HG02798 (cell line): ENCODE measurements around the gene DDX41.
"Not testable (repeated sequence)": the region's sequence is repeated elsewhere in the genome, so short reads cannot be mapped to it uniquely, and the experiment has no call there.

Source experiments
- ATAC-seq: cut with Tn5 transposase; IDR thresholded peaks from one replicate; pipeline ENCODE4 v1.9.1; 2021; ENCODE audit warnings: mild to moderate bottlenecking; ENCODE audit not compliant: unreplicated experiment, poor library complexity

Gene DDX41

GRCh38 chr5:177538876-177539275, 22.1 kb upstream of the DDX41 start:
- no peak for ATAC-seq

DNA sequence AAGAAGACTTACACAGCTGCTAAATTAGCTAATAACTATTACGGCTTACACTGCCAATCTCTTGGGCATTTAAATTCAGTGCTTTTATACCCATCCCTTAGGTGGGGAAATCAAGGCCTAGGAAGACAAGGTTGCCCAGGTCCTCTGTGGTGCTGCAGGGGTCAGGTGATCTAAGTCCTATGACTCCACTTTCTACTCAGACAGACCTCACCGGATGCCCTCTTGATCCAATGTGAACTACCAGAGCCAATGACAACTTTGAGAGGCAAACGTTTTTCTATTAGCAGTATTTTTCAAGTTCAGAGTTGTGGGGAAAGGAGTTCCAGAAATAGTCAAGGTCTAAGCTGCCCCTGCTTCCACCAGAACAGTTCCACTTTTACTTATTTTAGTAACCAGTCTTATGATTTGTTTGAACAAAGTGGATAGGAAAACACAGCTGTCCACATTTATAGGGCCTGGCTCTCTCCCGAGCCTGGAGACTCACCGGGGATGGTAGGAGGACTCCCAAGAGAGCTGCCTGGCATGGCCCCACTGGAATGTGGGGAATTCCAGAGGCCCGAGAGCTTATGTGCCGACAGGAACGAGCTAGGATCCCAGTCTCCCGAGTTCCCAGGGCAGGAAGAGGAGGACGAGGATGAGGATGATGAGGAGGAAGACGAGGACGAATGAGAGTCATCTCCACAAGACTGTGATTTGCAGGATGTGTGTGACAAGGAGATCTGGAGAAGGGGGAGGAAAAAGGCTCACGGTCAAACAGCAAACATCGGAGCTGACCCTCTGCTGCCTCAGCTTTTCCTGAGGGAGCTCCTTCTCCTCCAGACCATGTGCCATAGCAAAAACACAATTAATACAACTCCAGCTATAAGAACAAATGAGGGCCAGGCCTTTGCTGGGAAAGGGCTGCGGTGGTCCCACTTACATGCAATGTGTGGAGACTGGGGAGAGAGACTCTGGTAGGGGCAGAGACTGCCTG, 20.9 kb upstream of the DDX41 start:
- ATAC-seq, result no peak

DNA sequence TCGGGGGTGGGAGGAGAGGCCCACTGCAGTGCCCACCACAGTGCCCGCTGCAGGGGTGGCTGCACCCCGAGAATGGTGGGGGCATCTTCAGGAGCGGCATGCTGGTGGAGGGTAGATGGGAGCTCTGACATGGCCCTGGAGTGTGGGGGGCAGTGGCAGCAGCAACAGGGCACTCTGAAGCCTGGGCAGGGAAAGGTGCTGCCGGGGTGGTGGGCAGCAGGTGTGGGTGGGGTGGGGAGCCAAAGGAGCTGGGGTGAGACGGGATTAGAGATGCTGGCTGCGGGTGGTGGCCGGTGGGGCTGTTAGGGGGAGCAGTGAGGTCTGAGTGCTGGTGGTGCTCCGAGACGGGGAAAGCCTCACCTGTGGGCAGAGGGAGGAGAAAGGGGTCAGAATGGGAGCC, 19.6 kb upstream of the DDX41 start:
- no peak for ATAC-seq

DNA sequence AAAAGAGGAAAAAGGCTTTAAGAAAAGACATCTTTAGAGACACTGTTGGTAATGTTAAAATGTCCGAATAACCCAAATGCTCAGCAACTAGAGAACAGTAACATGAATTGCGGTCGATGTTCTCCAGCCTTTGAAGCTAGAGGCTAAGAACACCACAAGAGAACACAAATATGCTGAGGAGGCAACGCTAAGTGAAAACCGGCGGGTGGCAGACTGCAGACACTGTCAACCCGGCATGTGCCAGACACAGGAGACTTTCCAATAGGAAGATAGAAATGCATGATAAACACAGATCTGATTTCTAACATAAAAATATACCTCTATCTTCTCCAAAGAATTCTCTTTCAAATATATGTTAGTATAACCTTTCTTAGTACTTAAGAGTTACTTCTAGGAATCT, 18.4 kb upstream of the DDX41 start:
- ATAC-seq, result no peak

DNA sequence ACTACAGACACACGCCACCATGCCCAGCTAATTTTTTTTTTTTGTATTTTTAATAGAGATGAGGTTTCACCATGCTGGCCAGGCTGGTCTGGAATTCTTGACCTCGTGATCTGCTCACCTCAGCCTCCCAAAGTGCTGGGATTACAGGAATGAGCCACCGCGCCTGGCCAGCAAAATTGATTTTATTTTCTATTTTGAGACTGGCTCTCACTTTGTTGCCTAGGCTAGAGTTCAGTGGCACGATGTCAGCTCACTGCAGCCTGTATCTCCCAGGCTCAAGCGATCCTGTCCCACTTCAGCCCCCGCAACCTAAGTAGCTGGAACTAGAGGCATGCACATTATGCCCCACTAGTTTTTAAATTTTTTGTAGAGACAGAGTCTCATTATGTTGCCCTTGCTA, 17.7 kb upstream of the DDX41 start:
- not testable (repeated sequence) for ATAC-seq

GRCh38 chr5:177531209-177531940, 14.6 kb upstream of the DDX41 start:
- no peak for ATAC-seq

GRCh38 chr5:177530638-177531037, 13.9 kb upstream of the DDX41 start:
- ATAC-seq, result no peak

- ATAC-seq, result no peak
Observed at GRCh38 chr5:177529247-177530203, 12.8 kb upstream of the DDX41 start.

- no peak for ATAC-seq
Observed at GRCh38 chr5:177528631-177529030, 11.9 kb upstream of the DDX41 start.

- no peak for ATAC-seq
Observed at GRCh38 chr5:177527595-177527994, 10.8 kb upstream of the DDX41 start.

DNA sequence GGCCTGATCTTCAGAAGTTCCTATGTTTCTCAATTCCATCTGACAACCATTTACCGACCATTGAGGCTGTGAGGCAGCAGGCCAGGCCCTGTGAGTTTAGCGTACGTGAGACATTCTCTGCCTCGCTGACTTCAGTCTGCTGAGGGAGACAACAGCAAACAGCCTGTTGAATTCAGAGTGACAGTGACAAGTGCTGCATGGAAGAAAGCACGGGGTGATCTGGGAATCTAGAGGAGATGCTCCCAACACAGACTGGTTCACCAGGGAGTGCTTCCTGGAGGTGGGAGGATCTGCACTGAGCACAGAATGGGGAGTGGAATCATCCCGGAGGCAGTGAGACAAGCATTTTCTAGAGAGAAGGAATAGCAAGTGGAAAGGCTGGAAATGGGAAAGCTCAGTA, 10.0 kb upstream of the DDX41 start:
- no peak for ATAC-seq

- no peak for ATAC-seq
Observed at GRCh38 chr5:177526191-177526590, 9.4 kb upstream of the DDX41 start.

DNA sequence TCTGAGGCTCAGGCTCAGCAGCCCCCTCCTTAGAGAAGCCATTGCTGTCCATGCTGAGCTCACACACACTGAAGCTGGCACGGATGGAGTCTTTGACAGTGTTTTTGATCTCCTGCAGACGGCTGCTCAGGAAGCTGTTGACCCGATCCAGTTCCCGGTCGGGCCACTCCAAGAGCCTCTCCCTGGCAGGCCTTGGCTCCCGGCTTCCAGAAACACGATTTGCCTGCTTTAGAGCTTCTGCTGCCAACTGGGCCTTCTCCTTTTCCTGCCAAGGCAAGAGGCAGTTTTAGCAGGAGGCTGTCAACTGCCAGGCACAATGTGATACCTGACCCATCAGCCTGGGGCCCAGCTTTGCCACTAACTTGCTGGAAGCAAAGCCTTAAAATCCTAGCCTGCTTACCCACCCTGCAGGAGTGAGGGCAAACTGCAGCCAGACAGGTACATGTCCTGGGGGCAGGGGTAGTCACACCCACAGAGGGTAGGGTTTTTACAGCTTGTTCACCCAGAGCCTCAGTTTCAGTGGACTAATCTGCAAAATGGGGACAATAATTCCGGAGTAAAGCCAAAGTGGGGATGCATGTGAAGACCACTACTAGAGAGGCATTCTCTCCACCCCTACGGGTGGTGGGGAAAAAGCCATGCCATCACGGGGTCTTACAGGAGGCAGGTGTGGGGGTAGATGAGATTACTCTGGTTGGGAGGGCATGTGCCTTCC, 8.3 kb upstream of the DDX41 start:
- no peak for ATAC-seq

DNA sequence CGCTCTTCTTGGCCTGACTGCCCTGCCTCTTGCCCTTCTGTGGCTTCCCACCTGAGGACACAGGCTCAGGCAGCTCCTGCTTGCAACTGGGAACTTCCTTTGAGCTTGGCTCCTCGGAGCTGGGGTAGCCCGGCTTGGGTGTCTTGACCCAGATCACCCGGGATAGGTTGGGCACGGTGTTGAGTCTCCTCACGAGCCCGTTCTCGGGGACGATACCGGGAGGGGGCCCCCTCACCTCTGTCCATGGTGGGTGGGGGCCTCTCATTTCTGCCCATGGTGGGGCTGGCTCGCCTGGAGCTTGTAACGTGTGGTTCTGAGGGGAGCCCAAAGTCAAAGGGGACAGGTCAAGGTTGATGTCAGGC, 7.8 kb upstream of the DDX41 start:
- ATAC-seq, result no peak

- ATAC-seq, result no peak
Observed at GRCh38 chr5:177523711-177524538, 7.2 kb upstream of the DDX41 start.

- ATAC-seq, result no peak
Observed at GRCh38 chr5:177520916-177521513, 4.3 kb upstream of the DDX41 start.

GRCh38 chr5:177520271-177520670, 3.5 kb upstream of the DDX41 start:
- no peak for ATAC-seq

GRCh38 chr5:177519463-177520235, 2.9 kb upstream of the DDX41 start:
- no peak for ATAC-seq
